Duodenal mucosa (tissue), 2 donors: ENCODE results near the gene NAT8L.

Experiments
- H3K27ac ChIP-seq: one replicate; pipeline ENCODE4 v1.7.0; 2013; ENCODE audit warnings: low read depth, low read length
- H3K27me3 ChIP-seq, 2 donors: one replicate each; pipeline ENCODE4 v1.7.0; 2013; ENCODE audit warnings: low read length in 2 of 2, control low read depth in 1 of 2; ENCODE audit not compliant: insufficient read depth in 2 of 2, control insufficient read depth in 1 of 2
- H3K36me3 ChIP-seq, 2 donors: one replicate each; pipeline ENCODE4 v1.7.0; 2013; ENCODE audit warnings: low read length in 2 of 2, control low read depth in 1 of 2; ENCODE audit not compliant: insufficient read depth in 2 of 2, control insufficient read depth in 1 of 2
- H3K4me1 ChIP-seq, 2 donors: one replicate each; pipeline ENCODE4 v1.7.0; 2013; ENCODE audit warnings: low read length in 2 of 2, control low read depth in 1 of 2; ENCODE audit not compliant: insufficient read depth in 2 of 2, control insufficient read depth in 1 of 2
- H3K4me3 ChIP-seq, 2 donors: one replicate each; pipeline ENCODE4 v1.7.0; 2013; ENCODE audit warnings: low read length in 2 of 2, low read depth in 1 of 2
- H3K9ac ChIP-seq, 2 donors: one replicate each; pipeline ENCODE4 v1.7.0; 2013; ENCODE audit warnings: low read length in 2 of 2, low read depth in 1 of 2
- H3K9me3 ChIP-seq, 2 donors: one replicate each; pipeline ENCODE4 v1.7.0; 2013; ENCODE audit warnings: low read length in 2 of 2, control low read depth in 1 of 2; ENCODE audit not compliant: control insufficient read depth in 1 of 2

The NAT8L gene

GRCh38 chr4:2036866-2037265 lies 22.3 kb upstream of the NAT8L start:
- Histone ChIP-seq H3K36me3 (no peaks in the 10 kb centered on the region), H3K27me3 (peaks cover 4 to 6% of the 10 kb centered on the region in 2 donors), H3K27ac (no peak overlapping the region), H3K9ac (no peak overlapping the region), H3K4me3 (peak overlapping the region; percentile 53 to 56), H3K4me1 (peaks cover 0 to 18% of the 10 kb centered on the region in 2 donors), H3K9me3 (no peaks in the 10 kb centered on the region)

GRCh38 chr4:2040391-2041238 lies 18.5 kb upstream of the NAT8L start:
- Histone ChIP-seq H3K27me3 (peaks cover 11 to 23% of the 10 kb centered on the region in 2 donors), H3K4me1 (peaks cover 0 to 18% of the 10 kb centered on the region in 2 donors), H3K9me3 (no peaks in the 10 kb centered on the region), H3K9ac (no peak overlapping the region), H3K4me3 (peak overlapping the region in 1 of 2 donors; percentile 71), H3K36me3 (no peaks in the 10 kb centered on the region), H3K27ac (no peak overlapping the region)

GRCh38 chr4:2041239-2042130 lies 17.6 kb upstream of the NAT8L start:
- H3K36me3 ChIP-seq: no peaks in the 10 kb centered on the region
- no peak overlapping the region for H3K9ac ChIP-seq
- H3K9me3 ChIP-seq: no peaks in the 10 kb centered on the region
- H3K27me3 ChIP-seq: peaks cover 11 to 23% of the 10 kb centered on the region in 2 donors
- H3K4me1 ChIP-seq: peaks cover 0 to 12% of the 10 kb centered on the region in 2 donors
- H3K27ac ChIP-seq: no peak overlapping the region
- peak overlapping the region; percentile 71 to 74 for H3K4me3 ChIP-seq

- Histone ChIP-seq H3K9ac (no peak overlapping the region), H3K27me3 (peaks cover 11 to 23% of the 10 kb centered on the region in 2 donors), H3K4me3 (peak overlapping the region; percentile 71 to 74), H3K9me3 (no peaks in the 10 kb centered on the region), H3K4me1 (peaks cover 0 to 9% of the 10 kb centered on the region in 2 donors), H3K36me3 (no peaks in the 10 kb centered on the region), H3K27ac (no peak overlapping the region)
These were observed 16.8 kb upstream of the NAT8L start for GRCh38 chr4:2042204-2042946.

- peaks cover 11 to 27% of the 10 kb centered on the region in 2 donors for H3K27me3 ChIP-seq
These were observed 16.2 kb upstream of the NAT8L start for GRCh38 chr4:2042947-2043395.

GRCh38 chr4:2043396-2044118 lies 15.6 kb upstream of the NAT8L start:
- peaks cover 0 to 9% of the 10 kb centered on the region in 2 donors for H3K4me1 ChIP-seq
- H3K27ac ChIP-seq: no peak overlapping the region
- peaks cover 11 to 27% of the 10 kb centered on the region in 2 donors for H3K27me3 ChIP-seq
- no peak overlapping the region for H3K9ac ChIP-seq
- H3K4me3 ChIP-seq: no peak overlapping the region
- H3K36me3 ChIP-seq: no peaks in the 10 kb centered on the region
- no peaks in the 10 kb centered on the region for H3K9me3 ChIP-seq

More at GRCh38 chr4:2042947-2043395, 16.2 kb upstream of the NAT8L start:
- H3K9ac ChIP-seq: no peak overlapping the region
- no peaks in the 10 kb centered on the region for H3K9me3 ChIP-seq
- no peak overlapping the region for H3K4me3 ChIP-seq
- H3K36me3 ChIP-seq: no peaks in the 10 kb centered on the region
- peaks cover 0 to 9% of the 10 kb centered on the region in 2 donors for H3K4me1 ChIP-seq
- no peak overlapping the region for H3K27ac ChIP-seq

- Histone ChIP-seq H3K4me3 (no peak overlapping the region), H3K27me3 (peaks cover 11 to 27% of the 10 kb centered on the region in 2 donors), H3K36me3 (no peaks in the 10 kb centered on the region), H3K9ac (no peak overlapping the region), H3K27ac (no peak overlapping the region), H3K9me3 (no peaks in the 10 kb centered on the region), H3K4me1 (peaks cover 0 to 9% of the 10 kb centered on the region in 2 donors)
These were observed 15.0 kb upstream of the NAT8L start for GRCh38 chr4:2044119-2044485.

GRCh38 chr4:2044542-2045517 lies 14.3 kb upstream of the NAT8L start:
- H3K27ac ChIP-seq: no peak overlapping the region
- peaks cover 0 to 9% of the 10 kb centered on the region in 2 donors for H3K4me1 ChIP-seq
- H3K9me3 ChIP-seq: no peaks in the 10 kb centered on the region
- H3K36me3 ChIP-seq: no peaks in the 10 kb centered on the region
- H3K27me3 ChIP-seq: peaks cover 11 to 27% of the 10 kb centered on the region in 2 donors
- no peak overlapping the region for H3K4me3 ChIP-seq
- H3K9ac ChIP-seq: no peak overlapping the region
